PC-3 (cell line): ENCODE measurements around the gene OSBPL9. TPM values are rescaled to one million over a fixed set of nuclear protein-coding genes. Genes with fewer than 3 reads are reported as not detected.

Experiments used
- ATAC-seq: fragments of 200-7000 bp; cut with Tn5 transposase; 2 replicates; pipeline ENCODE4 v1.9.1; 2020; ENCODE audit warnings: mild to moderate bottlenecking, moderate library complexity
- BruUV-seq: library from RNA; stranded (reverse); fragments of 400-500 nt; replicated peaks from 2 replicates; lab custom pipeline; 2021; lab: Mats Ljungman, UMichigan
- CTCF ChIA-PET: fragments of 300-600 bp; sonication (Branson Sonifier 250); formaldehyde crosslinking; loops from one replicate; lab custom pipeline; 2022; ENCODE audit warnings: antibody characterized with exemption; lab: Charles Lee
- POLR2A ChIA-PET: fragments of 300-600 bp; sonication (Branson Sonifier 250); formaldehyde crosslinking; loops from one replicate; lab custom pipeline; 2022; ENCODE audit warnings: antibody characterized with exemption; ENCODE audit not compliant: unreplicated experiment; lab: Charles Lee
- DNase-seq: peaks from one replicate; pipeline ENCODE4 v3.0.0-alpha.2; 2015
- H2AFZ ChIP-seq: fragments of 300-600 bp; sonication (generic); 2 replicates; pipeline ENCODE4 v1.6.0; 2016; ENCODE audit warnings: antibody characterized with exemption, low read length
- H3F3A ChIP-seq: fragments of 300-600 bp; sonication (generic); one replicate; pipeline ENCODE4 v1.6.0; 2017; ENCODE audit warnings: antibody characterized with exemption, low read length, control low read depth, mild to moderate bottlenecking; ENCODE audit not compliant: unreplicated experiment
- H3K27ac ChIP-seq: fragments of 300-600 bp; sonication (generic); 2 replicates; pipeline ENCODE4 v1.5.1; 2016; ENCODE audit warnings: mild to moderate bottlenecking, low read length
- H3K27me3 ChIP-seq: fragments of 300-600 bp; sonication (generic); 2 replicates; pipeline ENCODE4 v1.6.1; 2016; ENCODE audit warnings: low read length, mixed read lengths
- H3K36me3 ChIP-seq: fragments of 300-600 bp; sonication (generic); 2 replicates; pipeline ENCODE4 v1.6.1; 2016; ENCODE audit warnings: low read depth, mixed run types, low read length, mixed read lengths
- H3K4me1 ChIP-seq: fragments of 300-600 bp; sonication (generic); 2 replicates; pipeline ENCODE4 v1.5.1; 2016; ENCODE audit warnings: low read length; ENCODE audit not compliant: insufficient read depth
- H3K4me2 ChIP-seq: fragments of 300-600 bp; sonication (generic); 2 replicates; pipeline ENCODE4 v1.6.0; 2016; ENCODE audit warnings: low read length
- H3K4me3 ChIP-seq: fragments of 300-600 bp; sonication (generic); 2 replicates; pipeline ENCODE4 v1.5.1; 2016; ENCODE audit warnings: mild to moderate bottlenecking, low read length, mixed read lengths
- H3K79me2 ChIP-seq: fragments of 300-600 bp; sonication (generic); 2 replicates; pipeline ENCODE4 v1.6.1; 2017; ENCODE audit warnings: low read length, mixed read lengths
- H3K9ac ChIP-seq: fragments of 300-600 bp; sonication (generic); 2 replicates; pipeline ENCODE4 v1.6.0; 2016; ENCODE audit warnings: mild to moderate bottlenecking, low read length
- H3K9me2 ChIP-seq: fragments of 300-600 bp; sonication (generic); replicated peaks from 2 replicates; pipeline ENCODE4 v1.6.1; 2016; ENCODE audit warnings: mixed run types, low read length, mixed read lengths
- H3K9me3 ChIP-seq: fragments of 300-600 bp; sonication (generic); 2 replicates; pipeline ENCODE4 v1.6.1; 2016; ENCODE audit warnings: low read length, mixed read lengths
- H4K20me1 ChIP-seq: fragments of 300-600 bp; sonication (generic); 2 replicates; pipeline ENCODE4 v1.6.1; 2016; ENCODE audit warnings: low read length, mixed read lengths
- EZH2 ChIP-seq: fragments of 300-600 bp; sonication (generic); IDR thresholded peaks from one replicate; pipeline ENCODE4 v1.6.1; 2017; ENCODE audit warnings: antibody characterized with exemption, mild to moderate bottlenecking, low read length; ENCODE audit not compliant: unreplicated experiment
- EZH2phosphoT487 ChIP-seq: fragments of 300-600 bp; sonication (generic); IDR thresholded peaks from 2 replicates; pipeline ENCODE4 v1.6.1; 2018; ENCODE audit warnings: mild to moderate bottlenecking, antibody characterized with exemption, low read length, borderline replicate concordance
- intact Hi-C: fragments of 100-400 bp; cut with micrococcal nuclease; formaldehyde crosslinking; loops from 2 replicates; pipeline ENCODE4 v1.9.0; 2023
- total RNA-seq: library from RNA; depleted of rRNA; stranded (reverse); fragments of >200 nt; gene quantifications from 2 replicates; pipeline ENCODE4 v1.2.3, GENCODE V29; 2014
- TF ChIP-seq, protein P1 (sequence below): fragments of 300-600 bp; sonication (generic); conservative IDR thresholded peaks from 2 replicates; pipeline ENCODE4 v1.5.1; 2017; ENCODE audit warnings: antibody characterized with exemption, low read depth, mild to moderate bottlenecking, low read length

OSBPL9 gene
- total RNA-seq, 1 experiment from 2014 or later = 74.7 TPM

DNA sequence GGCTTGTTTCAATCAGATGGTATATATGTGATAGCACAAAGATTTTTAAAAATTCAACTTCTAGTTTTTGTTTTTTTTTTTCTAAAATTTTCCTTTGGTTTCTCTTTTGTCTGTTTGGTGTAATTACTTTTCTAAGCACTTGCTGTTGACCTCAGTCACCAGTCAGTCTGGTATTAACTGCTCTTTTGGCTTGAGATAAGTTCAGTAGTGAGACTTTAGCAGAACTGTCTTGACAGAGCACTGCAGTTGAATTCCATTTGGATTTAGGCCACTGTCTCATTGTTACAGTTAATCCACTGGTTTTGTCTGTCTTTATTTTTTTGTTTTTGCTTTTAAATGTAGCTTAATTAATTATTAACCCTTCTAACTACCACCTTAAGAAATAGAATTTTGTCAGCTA is 36.2 kb downstream of the OSBPL9 start:
- no TSS peak for BruUV-seq

DNA sequence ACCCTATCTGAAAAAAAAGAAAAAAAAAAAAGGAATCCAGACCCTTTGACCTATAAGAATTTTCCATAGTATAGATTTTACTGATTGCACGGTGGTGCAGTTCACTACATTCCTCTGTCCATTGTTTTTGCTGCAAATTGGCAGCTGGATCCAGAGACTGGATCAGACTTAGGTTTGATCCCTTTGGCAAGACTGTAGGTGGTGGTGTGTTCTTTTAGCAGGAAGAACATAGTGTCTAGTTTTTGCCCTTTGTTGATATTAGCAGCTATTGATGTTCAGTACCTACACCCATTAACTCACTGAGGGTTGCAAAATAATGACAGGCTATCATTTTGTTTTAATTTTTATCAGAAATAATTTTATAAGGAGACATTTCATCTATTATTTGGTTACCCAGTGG is 37.1 kb downstream of the OSBPL9 start:
- BruUV-seq = no TSS peak
- Histone ChIP-seq H3K4me2 (no peak overlapping the region), H3K4me1 (peaks cover 20% of the 10 kb centered on the region), H3K36me3 (peaks cover 4% of the 10 kb centered on the region; the same call in 1 of the 2 replicates), H3K27ac (no peak overlapping the region), H2AFZ (no peak overlapping the region), H3K9me3 (no peaks in the 10 kb centered on the region), H3K4me3 (no peak overlapping the region), H4K20me1 (no peaks in the 10 kb centered on the region), H3F3A (peaks cover under 1% of the 10 kb centered on the region), H3K9me2 (no peaks in the 10 kb centered on the region), H3K9ac (no peak overlapping the region), H3K79me2 (peaks cover 25% of the 10 kb centered on the region), H3K27me3 (no peaks in the 10 kb centered on the region)
- no peak for ATAC-seq
- POLR2A ChIA-PET = no interaction called here
- no peak for DNase-seq
- TF ChIP-seq EZH2phosphoT487 = no peak
- TF ChIP-seq, protein P1, sequence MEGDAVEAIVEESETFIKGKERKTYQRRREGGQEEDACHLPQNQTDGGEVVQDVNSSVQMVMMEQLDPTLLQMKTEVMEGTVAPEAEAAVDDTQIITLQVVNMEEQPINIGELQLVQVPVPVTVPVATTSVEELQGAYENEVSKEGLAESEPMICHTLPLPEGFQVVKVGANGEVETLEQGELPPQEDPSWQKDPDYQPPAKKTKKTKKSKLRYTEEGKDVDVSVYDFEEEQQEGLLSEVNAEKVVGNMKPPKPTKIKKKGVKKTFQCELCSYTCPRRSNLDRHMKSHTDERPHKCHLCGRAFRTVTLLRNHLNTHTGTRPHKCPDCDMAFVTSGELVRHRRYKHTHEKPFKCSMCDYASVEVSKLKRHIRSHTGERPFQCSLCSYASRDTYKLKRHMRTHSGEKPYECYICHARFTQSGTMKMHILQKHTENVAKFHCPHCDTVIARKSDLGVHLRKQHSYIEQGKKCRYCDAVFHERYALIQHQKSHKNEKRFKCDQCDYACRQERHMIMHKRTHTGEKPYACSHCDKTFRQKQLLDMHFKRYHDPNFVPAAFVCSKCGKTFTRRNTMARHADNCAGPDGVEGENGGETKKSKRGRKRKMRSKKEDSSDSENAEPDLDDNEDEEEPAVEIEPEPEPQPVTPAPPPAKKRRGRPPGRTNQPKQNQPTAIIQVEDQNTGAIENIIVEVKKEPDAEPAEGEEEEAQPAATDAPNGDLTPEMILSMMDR = no peak
- no peak for TF ChIP-seq EZH2
- CTCF ChIA-PET = no interaction called here
- intact Hi-C loops = no loop called here

More for the DNA sequence above, 36.2 kb downstream of the OSBPL9 start:
- intact Hi-C loops = no loop called here
- ATAC-seq (no peak), DNase-seq (no peak)
- Histone ChIP-seq H3K27ac (no peak overlapping the region), H3K9me3 (no peaks in the 10 kb centered on the region), H3K9ac (no peak overlapping the region), H3K4me3 (no peak overlapping the region), H3K9me2 (no peaks in the 10 kb centered on the region), H3K79me2 (peaks cover 29% of the 10 kb centered on the region), H3F3A (no peaks in the 10 kb centered on the region), H4K20me1 (no peaks in the 10 kb centered on the region), H3K4me2 (no peak overlapping the region), H2AFZ (no peak overlapping the region), H3K4me1 (peaks cover 29% of the 10 kb centered on the region), H3K27me3 (no peaks in the 10 kb centered on the region), H3K36me3 (peaks cover 4% of the 10 kb centered on the region; the same call in 1 of the 2 replicates)
- POLR2A ChIA-PET = no interaction called here
- no peak for TF ChIP-seq EZH2
- TF ChIP-seq EZH2phosphoT487 = no peak
- TF ChIP-seq, protein P1 = no peak
- CTCF ChIA-PET = no interaction called here

DNA sequence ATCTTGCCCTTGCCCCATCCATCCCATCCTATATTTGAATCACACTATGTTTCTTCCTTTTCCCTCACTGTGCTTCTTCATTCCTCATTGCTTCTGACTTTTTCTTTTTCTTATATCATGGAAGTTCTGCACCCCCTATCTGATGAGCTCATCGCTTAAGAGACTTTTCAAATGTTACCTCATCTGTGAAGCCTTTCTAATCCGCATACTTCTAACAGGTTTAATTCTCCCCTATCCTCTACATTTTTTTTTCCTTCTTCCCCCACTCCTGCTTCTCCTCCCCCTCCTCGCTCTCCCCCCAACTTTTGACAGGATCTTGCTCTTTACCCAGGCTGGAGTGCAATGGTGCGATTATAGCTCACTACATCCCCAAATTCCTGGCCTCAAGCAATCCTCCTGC is 39.5 kb downstream of the OSBPL9 start:
- no peaks in the 10 kb centered on the region for H4K20me1 ChIP-seq
- H2AFZ ChIP-seq = no peak overlapping the region
- no peak for DNase-seq
- TF ChIP-seq, protein P1 = no peak
- TF ChIP-seq EZH2 (no peak), EZH2phosphoT487 (no peak)
- intact Hi-C loops = no loop called here
- no peak overlapping the region for H3K4me3 ChIP-seq
- H3K27me3 ChIP-seq = no peaks in the 10 kb centered on the region
- H3K9me3 ChIP-seq = no peaks in the 10 kb centered on the region
- no peak for ATAC-seq
- POLR2A ChIA-PET = no interaction called here
- peaks cover 4% of the 10 kb centered on the region; the same call in 1 of the 2 replicates for H3K36me3 ChIP-seq
- no peaks in the 10 kb centered on the region for H3K9me2 ChIP-seq
- no peak overlapping the region for H3K9ac ChIP-seq
- H3K79me2 ChIP-seq = peaks cover 5% of the 10 kb centered on the region; the same call in 1 of the 2 replicates
- no peak overlapping the region for H3K27ac ChIP-seq
- peaks cover 6% of the 10 kb centered on the region for H3F3A ChIP-seq
- CTCF ChIA-PET = no interaction called here
- BruUV-seq = no TSS peak
- H3K4me1 ChIP-seq = peaks cover 20% of the 10 kb centered on the region
- H3K4me2 ChIP-seq = no peak overlapping the region
